Measurements from ENCODE around the gene CREG1.
"Not testable (repeated sequence)": the region's sequence is repeated elsewhere in the genome, so short reads cannot be mapped to it uniquely, and the experiment has no call there.

The CREG1 gene

DNA sequence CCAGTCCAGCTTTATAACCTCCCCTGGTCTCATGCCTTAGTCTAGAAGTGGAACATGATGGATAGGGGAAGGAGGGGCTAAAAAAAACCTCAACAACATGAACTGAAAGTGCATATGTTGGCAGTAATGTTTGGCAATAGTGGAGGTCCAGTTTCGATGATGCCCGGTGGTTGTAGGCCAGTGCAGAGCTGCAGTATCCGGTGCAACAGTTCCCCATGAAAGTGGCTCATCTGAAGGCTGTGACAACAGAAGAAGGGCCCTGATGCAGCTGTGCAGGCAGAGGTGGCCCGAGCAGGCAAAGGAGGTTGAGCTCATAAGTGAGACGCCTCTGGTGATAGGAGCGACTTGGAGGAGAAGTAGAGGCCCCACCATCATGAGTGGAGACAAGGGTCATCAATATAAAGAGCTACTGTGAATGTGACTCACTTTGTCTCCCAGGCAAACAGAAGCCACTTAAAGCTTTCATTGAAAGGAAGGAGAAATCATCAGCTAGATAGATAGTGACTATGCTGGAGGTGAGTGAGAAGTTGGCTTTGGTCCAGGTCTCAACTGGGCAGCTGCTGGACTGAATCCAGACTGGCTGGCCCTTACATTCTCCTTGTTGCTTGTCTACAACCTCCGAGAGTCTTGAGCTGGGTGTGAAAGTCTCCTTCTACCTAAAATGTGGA is 10.2 kb upstream of the CREG1 start:
- no peak for DNase-seq (ENCODE audit: low read depth)

DNA sequence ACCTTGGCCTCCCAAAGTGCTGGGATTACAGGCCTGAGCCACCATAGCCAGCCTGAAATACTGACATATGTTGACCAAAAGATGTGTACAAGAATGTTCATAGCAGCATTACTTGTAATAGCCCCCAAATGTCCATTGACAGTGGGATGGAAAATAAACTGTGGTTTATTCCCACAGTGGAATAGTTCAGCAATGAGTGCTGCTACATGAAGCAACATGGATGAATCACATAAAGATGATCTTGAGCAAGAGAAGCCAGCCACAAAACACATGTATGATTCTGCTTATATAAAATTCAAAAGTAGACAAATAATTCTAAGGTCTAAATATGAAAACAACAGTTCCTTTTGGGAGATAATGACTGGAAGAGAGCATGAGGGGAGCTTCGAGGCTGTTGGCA is 9.1 kb upstream of the CREG1 start:
- DNase-seq (ENCODE audit: low read depth): no peak

DNA sequence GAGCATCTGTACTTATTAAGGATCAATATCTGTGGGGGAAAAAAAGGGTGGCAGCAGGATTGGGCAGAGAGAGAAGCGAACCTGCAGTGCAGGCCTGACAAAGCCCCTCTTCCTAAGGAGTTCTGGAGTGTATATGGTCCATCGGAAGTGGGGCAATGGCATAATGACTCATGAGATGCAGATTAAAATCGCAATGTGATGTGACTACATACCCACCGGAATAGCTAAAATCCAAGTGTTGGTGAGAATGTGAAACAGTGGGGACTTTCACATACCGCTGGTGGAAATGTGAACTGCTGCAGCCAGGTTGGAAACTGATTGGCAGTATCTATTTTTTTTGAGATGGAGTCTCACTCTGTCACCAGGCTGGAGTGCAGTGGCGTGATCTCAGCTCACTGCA is 8.2 kb upstream of the CREG1 start:
- no peak for DNase-seq (ENCODE audit: low read depth)

DNA sequence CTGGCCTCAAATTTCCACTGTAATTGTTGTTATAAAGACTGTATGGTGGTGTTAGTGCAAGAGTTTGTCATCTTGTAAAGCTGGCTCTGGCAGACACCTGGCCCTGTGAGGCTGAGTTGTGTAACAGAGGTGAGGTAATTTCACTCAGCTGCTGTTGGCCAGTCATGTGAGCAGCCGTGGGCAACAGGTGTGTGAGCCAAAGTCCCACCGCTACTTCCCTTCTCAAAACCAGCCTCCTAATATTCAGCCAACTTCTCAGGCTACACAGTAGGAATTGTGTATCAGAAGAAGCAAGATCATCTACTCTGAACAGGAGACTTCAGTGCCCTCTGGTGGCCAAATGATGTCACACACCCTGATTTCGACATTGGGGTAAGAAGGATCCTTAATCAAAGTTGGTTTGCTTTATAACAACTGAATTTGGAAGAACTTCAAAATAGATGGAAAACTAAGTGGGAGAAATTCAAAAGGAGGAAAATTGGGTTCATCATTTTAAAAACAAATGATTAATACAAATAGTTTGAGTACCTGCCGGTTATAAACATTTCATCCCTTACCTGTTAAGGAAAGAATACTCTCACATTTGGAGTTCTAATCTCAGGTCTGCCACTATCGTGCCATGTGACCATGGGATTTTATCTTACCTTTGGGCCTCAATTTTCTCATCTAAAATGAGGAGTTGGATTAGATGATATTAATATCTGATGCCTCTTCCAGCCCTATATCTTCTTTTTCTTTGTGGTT is 2.6 kb upstream of the CREG1 start:
- DNase-seq (ENCODE audit: low read depth): peak; percentile 66

DNA sequence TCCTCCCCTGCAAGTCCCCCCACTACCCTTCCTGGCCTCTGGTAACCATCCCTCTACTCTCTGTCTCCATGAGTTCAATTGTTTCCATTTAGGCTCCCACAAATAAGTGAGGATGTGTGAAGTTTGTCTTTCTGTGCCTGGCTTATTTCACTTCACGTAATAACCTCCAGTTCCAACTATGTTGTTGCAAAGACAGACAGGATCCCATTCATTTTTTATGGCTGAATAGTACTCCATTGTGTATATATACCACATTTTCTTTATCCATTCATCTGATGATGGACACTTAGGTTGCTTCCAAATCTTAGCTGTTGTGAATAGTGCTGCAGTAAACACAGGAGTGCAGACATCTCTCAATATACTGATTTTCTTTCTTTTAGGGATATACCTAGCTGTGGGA is 1.5 kb upstream of the CREG1 start:
- DNase-seq (ENCODE audit: low read depth): not testable (repeated sequence)

DNA sequence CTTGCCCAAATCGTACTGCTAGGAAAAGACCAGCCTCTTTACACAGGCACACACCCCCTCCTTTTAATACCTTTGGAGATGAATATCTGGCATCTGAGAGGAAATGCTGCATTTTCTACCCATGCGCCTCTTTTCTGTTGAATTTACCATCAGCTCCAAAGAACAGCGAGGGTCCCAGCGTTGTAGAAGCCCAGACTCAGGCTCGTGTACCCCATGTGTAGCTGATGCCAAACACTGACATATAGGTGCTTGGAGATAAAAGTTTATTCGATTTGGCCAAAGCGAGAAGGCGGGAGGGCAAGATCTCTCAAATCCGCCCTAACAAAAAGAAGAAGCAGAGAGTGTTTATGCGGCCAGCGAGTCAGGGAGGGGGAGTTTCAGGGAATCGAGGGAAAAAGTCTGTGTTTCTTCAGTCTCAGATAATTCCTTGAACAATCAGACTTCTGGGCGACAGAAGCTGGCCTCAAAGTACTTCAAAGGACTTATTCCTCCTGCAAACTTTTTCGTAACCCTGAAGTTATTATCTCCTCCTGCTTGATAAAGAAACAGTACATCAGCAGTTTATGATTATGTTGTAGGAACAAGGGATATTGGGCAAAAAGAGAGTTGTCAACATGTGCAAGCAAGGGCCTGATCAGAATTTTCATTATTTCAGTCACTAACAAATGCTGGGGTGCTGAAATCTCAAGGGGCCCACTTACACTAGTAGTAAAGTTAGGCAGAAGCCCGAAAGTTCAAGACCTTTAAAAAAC is 642 bp upstream of the CREG1 start:
- no peak for DNase-seq (ENCODE audit: low read depth)

DNA sequence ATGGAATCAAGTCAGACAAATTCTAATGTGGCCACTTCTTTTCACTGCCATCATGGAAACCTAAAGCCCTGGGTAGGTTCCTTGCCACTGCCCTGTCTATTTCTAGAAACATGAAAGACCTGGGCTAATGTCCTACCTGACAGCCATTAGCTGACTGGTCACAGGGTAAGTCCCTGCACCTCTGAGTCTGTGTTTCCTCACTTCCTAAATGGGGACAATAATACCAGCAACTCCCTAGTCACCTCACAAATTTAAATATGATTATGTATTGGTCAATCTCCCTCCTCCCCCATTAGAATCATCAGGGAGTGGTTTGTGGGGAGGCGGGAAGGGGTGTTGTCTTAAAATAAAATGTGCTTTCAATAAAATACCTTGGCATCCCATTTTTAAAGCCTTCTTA is 2.2 kb downstream of the CREG1 start:
- no peak for DNase-seq (ENCODE audit: low read depth)

DNA sequence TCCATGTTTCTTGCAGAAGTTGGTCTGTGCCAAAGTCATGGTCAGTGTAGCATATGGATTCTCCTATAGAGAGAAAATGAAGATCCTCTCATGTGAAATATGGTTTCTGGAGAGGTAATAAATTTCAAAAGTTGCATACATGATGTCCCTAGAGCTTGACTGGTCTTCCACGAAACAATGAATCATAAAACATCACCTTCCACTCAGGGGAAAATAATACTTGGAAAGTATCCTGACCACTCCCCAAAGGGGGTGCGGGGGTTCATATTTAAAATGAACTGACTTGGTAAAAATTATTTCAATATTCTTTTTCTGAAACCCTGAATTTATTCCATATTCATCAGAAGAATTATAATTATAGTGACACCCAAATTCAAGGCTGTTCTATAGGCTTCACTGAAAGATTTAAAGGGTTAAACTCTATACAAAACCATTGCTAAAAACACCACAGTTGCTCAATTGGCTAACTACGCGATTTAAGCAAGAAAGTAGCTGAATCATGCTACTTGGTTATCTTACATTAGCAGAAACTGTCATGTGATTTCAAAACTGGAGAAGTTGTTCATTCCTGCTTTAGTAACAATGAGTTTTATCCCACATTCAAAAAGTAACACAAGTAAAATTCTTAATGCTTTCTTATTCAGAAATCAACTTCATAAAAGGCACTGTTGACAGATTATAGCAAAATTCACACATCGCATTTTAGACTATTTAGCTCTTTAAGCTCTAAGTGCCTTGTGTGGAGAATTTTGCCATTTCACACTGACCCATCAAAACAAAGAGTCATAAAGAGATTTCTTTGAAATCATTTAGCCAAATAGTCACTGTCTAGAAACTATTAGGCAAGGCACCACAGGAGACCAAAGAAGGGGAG is 5.3 kb downstream of the CREG1 start:
- DNase-seq (ENCODE audit: low read depth): no peak

DNA sequence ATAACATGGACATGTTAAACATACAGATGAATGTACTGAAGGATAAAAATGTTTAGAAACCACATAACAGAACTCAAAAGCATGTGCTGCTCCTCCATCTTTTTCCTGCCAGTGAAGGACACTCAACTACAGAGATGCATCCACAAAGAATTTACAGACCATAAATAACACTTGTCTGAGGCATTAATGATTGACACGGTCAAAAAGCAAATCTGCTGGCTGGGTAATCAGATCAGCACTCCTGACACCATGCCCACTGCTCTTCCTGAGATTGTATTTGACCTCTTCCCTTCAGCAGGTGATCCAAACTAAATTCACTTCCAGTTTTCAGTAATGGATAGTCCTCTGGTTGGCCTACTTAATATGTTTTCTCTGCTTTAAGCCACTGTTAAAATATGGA is 6.6 kb downstream of the CREG1 start:
- DNase-seq (ENCODE audit: low read depth): no peak

DNA sequence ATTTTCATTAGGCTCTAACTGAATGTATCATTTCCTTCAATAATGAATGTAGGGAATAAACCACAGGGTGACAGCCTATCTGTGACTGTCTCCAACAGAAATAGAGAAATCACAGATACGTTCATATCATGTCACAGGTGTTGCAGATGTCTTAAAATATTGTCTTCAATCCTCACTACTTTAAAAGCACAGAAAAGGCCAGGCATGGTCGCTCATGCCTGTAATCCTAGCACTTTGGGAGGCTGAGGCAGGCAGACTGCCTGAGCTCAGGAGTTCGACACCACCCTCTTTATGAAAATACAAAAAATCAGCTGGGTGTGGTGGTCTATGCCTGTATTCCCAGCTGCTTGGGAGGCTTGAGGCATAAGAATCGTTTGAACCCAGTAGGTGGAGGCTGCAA is 8.2 kb downstream of the CREG1 start:
- no peak for DNase-seq (ENCODE audit: low read depth)

DNA sequence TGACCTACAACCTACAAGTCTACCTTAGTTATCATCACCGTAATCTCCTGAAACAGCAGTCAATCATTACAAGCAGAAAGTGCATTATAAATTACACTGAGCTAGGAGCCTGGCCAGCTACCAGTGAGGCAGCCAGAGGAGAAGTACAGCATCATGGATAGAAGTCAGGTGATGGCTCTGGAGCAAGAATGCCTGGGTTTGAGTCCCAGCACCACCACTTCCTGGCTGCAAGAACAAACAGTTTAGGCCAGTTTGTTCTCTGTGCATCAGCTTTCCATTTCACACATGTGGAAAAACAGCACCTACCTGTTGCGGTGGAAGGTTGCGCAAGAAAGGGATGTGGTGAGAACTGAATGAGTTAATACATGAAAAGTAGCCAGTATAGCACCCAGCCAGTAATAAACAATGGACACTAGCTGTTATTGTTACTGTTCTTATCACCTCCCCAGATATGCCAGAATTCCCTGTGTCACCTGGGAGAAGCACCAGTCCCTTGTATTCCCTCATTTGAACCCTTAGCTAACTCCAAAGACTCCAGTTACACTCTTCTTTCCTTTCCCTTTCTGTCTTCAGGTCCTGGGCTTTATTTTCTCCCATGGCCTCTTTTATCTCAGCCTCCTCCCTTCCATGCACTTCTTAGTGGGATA is 9.0 kb downstream of the CREG1 start:
- no peak for DNase-seq (ENCODE audit: low read depth)

DNA sequence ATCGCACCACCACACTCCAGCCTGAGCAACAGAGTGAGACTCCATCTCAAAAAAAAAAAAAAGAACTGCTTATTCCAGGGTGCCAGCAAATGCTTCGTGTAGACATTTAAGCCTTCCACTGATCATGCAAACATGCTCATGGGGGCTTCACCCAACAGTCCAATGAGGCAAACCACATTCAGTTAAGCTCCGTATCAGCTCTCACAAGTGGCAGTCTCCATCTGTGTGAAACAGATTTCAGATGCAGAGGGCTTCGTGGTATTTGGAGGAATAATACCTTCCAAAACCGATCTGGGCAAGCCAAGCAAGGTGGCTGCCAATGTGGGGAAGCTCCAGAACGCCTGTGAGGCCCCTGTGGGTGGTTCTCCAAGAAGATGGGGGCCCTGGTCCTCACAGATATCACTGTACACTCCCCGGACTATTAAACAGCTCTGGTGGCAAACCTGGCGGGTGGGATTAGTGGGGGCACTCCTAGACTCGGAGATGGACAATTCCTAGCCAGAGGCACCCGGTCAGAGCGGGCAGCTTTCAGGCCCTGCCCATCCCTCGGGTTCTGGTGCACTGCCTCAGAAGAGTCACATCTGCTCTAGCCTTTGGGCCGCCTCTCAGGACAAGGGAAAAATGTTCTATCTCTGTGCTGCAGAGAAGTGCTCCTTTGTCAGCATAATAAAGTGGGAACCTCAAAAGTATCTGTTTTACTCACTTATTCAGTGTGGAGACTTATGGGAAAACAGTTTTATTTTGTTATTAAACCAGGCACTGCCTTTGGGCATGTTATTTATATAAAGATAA is 10.2 kb downstream of the CREG1 start:
- DNase-seq (ENCODE audit: low read depth): no peak

DNA sequence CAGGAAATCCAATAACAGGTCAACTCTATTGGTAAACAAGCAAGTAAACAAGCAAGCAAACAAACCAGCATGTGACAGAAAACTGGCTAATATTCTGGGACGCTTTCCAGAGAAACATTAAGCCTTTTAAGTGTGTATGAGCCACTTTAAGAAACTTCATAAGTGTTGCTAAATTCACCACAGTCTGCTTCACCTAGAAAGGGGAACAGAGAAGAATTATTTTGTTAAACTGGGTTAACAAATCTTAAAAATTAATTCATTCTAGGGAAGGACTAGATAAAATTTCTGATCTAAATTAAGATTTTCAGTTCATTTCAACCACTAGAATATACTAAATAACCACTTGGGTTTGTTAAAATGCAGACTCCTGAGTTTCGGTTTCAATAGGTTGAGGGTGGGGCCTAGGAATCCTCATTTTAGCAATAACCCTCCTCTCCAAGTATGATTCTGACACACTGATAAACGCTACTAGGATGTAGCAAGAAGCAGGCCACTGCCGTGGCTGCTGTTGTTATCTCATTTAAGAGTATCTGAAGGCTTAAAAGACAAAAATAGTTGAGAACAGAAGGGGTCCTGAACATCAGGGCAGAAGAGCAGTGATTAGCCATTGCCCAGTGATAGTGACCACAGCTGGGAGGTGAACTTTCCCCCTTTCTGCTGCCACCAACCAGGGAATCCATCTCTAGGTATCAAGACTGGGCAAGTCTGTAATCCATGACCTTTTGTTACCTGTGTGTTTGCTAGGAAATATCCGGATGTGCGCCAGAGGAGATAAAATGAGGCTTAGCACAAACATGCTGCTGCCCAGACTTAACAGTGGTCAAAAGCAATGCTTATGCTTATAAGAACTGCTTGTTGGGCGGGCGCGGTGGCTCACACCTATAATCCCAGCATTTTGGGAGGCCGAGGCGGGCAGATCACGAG is 11.2 kb downstream of the CREG1 start:
- no peak for DNase-seq (ENCODE audit: low read depth)

DNA sequence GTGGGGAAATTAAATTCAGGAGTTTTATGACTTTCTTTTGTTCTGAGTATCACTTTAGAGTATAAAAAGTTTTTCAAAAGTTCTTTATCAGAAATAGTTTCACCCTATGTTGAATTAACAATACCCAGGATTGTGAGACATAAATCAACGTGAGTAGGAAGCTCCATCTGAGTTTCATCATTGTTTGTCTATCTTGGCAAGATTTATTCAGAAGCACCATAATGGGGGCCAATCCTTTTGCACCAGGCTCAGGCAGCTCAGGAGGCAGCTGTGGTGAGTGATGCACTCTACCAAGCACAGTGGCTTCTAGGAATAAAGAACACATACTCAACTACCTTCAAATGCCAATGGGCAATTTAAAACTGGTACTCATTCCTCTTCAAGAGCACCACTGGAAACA is 12.0 kb downstream of the CREG1 start:
- DNase-seq (ENCODE audit: low read depth): no peak

DNA sequence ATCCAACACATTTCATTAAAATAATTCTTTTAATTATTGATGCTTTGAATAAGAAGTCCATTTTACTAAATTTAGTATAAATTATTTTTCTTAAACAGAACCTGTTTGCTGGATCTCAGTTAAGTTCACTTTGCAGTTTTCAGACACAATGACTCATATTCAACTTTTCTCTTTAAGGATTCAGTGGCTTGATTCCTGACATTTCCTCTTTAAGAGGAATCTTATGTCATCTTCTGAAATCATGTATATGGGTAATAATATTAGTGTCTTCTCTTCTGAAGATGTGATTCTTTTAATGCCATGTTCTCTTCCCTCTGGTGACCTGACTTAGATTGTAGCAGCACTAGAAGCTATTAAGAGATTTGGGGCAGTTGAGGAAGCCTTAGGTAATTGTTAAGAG is 12.6 kb downstream of the CREG1 start:
- no peak for DNase-seq (ENCODE audit: low read depth)

DNA sequence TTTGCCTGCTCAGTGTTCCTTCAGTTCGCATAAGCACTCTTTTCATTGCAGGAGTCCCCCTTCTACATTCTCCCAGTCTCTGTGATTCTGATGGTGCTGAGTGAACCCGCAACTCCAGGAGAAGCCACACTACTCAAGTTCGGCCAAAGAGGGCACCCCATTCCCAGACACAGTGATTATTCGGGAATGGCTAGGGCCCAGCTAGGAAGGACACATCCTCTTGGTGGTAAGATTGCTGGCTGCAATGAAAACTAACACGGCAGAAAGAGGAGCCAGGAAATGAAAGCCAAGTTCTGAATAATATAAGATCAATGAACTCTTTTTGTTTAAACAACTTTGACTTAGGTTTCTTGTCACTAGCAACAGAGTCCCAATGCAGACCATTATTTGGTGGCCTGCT is 14.9 kb downstream of the CREG1 start:
- DNase-seq (ENCODE audit: low read depth): no peak

DNA sequence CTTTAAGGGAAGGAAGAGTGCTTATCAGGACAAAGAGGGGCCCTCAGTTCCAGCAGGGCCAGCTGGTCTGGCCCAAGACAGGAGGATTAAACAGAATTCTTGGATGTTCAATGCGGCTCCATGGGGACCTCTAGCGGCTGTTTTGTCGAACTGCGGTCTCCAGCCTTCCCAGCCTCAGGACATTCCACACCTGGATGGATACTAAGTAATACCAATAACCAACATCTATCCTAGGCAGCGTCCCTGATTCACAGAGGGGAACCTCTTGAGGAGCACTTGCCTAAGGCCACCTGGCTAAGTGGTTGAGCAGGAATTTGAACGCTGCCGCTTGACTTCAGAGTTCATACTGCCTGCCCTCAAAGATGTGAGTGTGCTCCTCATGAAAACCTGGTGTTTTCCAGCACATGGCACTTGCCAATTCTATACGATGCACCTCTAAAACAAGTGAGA is 19.7 kb downstream of the CREG1 start:
- peak; percentile 53 for DNase-seq (ENCODE audit: low read depth)

DNA sequence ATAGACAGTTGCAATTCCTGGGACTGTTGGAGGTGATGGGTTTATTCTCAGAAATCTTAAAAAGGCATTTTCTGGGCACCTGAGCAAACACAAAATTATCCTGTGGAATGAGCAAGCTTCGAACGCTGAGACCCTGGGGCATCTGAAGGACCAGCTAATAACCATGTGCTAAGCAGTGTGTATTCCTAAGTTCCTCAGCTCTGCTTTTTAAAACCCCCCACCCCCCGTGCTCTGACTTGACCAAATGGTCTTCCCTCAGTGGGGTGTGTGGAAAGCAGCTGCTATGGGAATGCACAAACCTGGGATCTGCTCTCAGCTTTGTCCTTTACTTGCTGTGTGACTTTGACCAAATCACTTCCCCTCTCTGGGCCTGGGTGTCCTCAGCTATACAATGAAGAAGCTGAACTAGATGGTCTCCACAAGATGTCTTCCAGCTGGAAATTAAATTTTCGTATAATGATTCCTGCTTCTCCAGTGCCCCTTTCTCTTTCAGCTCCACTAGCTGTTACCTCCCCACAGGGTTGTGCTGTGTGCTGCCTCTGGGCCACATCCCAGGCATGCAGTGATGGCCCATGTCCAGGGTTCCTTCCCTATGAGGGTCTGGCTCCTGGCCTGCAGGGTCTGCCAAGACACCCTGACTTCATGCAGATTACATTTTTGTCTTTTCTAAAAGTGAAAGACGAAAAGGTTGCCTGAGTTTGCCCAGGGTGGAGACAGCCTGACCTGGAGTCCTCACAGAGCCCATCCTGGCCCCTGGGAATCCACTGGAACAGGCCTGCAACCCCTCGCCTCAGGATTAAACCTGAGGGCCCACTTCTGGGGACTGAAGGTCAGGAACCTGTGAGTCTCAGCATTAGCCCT is 20.4 kb downstream of the CREG1 start:
- no peak for DNase-seq (ENCODE audit: low read depth)

DNA sequence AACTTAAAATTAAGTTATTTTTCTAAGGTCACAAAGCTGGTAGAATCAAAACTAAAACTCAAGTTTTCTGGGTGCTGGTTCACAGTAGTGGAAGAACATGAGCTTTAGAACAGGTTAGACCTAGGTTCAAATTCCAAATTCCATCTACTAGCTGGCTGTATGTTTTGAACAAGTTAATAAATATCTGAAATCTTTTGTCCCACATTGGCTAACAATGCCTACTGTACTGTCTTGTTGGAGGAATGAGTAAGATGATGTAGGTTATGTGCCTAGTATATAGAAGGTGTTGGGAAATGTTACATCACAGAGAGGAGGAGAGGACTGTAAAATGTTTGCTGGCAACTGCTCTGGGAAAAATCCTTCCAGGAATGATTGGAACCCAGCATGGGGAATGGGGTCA is 21.2 kb downstream of the CREG1 start:
- DNase-seq (ENCODE audit: low read depth): no peak
